ENCODE measurements around the gene DCTN3. TPM values are rescaled to one million over a fixed set of nuclear protein-coding genes. Genes with fewer than 3 reads are reported as not detected.

Gene DCTN3
- polyA plus RNA-seq, result 67.2 TPM
- long read RNA-seq, donor 1, transcript DCTN3-201 (7 exons, 808 nt), result major isoform, 17 of 22 reads
- long read RNA-seq, donor 1, partial matches to known transcripts, result 0 of 22 reads
- long read RNA-seq, donor 1, other reads (novel, unspliced or antisense), result 0 of 22 reads
- long read RNA-seq, donor 2, transcript DCTN3-201 (7 exons, 808 nt), result major isoform, 47 of 50 reads
- long read RNA-seq, donor 2, partial matches to known transcripts, result 0 of 50 reads
- long read RNA-seq, donor 2, other reads (novel, unspliced or antisense), result 0 of 50 reads
- long read RNA-seq, donor 3, result 0 reads
- long read RNA-seq, donor 4, partial matches to known transcripts, result 0 of 4 reads
- long read RNA-seq, donor 4, other reads (novel, unspliced or antisense), result 0 of 4 reads
- long read RNA-seq, donor 5, transcript DCTN3-201 (7 exons, 808 nt), result major isoform, 29 of 41 reads
- long read RNA-seq, donor 5, partial matches to known transcripts, result 8 of 41 reads
- long read RNA-seq, donor 5, other reads (novel, unspliced or antisense), result 0 of 41 reads
- long read RNA-seq, donor 6, transcript DCTN3-201 (7 exons, 808 nt), result major isoform, 27 of 50 reads
- long read RNA-seq, donor 6, partial matches to known transcripts, result 14 of 50 reads
- long read RNA-seq, donor 6, other reads (novel, unspliced or antisense), result 0 of 50 reads
- long read RNA-seq, donor 7, transcript DCTN3-201 (7 exons, 808 nt), result major isoform, 28 of 35 reads
- long read RNA-seq, donor 7, partial matches to known transcripts, result 6 of 35 reads
- long read RNA-seq, donor 7, other reads (novel, unspliced or antisense), result 0 of 35 reads
- long read RNA-seq, donor 8, transcript DCTN3-201 (7 exons, 808 nt), result major isoform, 43 of 59 reads
- long read RNA-seq, donor 8, partial matches to known transcripts, result 7 of 59 reads
- long read RNA-seq, donor 8, other reads (novel, unspliced or antisense), result 0 of 59 reads
- long read RNA-seq, donor 9, transcript DCTN3-201 (7 exons, 808 nt), result major isoform, 44 of 56 reads
- long read RNA-seq, donor 9, partial matches to known transcripts, result 8 of 56 reads
- long read RNA-seq, donor 9, other reads (novel, unspliced or antisense), result 0 of 56 reads
- long read RNA-seq, donor 10, transcript DCTN3-201 (7 exons, 808 nt), result major isoform, 32 of 41 reads
- long read RNA-seq, donor 10, partial matches to known transcripts, result 0 of 41 reads
- long read RNA-seq, donor 10, other reads (novel, unspliced or antisense), result 0 of 41 reads
- long read RNA-seq, donor 11, transcript DCTN3-201 (7 exons, 808 nt), result major isoform, 22 of 28 reads
- long read RNA-seq, donor 11, partial matches to known transcripts, result 0 of 28 reads
- long read RNA-seq, donor 11, other reads (novel, unspliced or antisense), result 0 of 28 reads

GRCh38 chr9:34620061-34620994 lies at the start of gene DCTN3:
Gene DCTN3 (minus strand): TSS chr9:34620495. CDS start chr9:34620464, 31 bp downstream.
- H3K4me1 ChIP-seq (ENCODE audit: control insufficient read depth, insufficient read depth, low read length), result peaks cover 10% of the 10 kb centered on the region
- peak within 1 kb of the TSS; percentile 68 for H3K4me3 ChIP-seq (ENCODE audit: low read length)
- WGBS (ENCODE audit: insufficient coverage, low lambda C conversion rate), result 0% methylated on average over 2 of the region's 43 CpGs
- peaks cover 45% of the 10 kb centered on the region for H3K27me3 ChIP-seq (ENCODE audit: control insufficient read depth, insufficient read depth, low read length)
- peak; percentile 92 for DNase-seq
- H3K36me3 ChIP-seq (ENCODE audit: control insufficient read depth, insufficient read depth, low read length), result peaks cover 31% of the 10 kb centered on the region
- no peak within 1 kb of the TSS for H3K27ac ChIP-seq (ENCODE audit: low read length)
- peaks cover 3% of the 10 kb centered on the region for H3K9me3 ChIP-seq (ENCODE audit: control insufficient read depth, low read depth, low read length)

GRCh38 chr9:34665381-34666250 lies 45.3 kb upstream of the DCTN3 start:
- H3K4me3 ChIP-seq (ENCODE audit: low read length), result peak overlapping the region; percentile 92
- peak; percentile 95 for DNase-seq
- WGBS (ENCODE audit: insufficient coverage, low lambda C conversion rate), result no CpG with 5 or more reads among the region's 55 CpGs
- no peaks in the 10 kb centered on the region for H3K9me3 ChIP-seq (ENCODE audit: control insufficient read depth, low read depth, low read length)
- no peaks in the 10 kb centered on the region for H3K27me3 ChIP-seq (ENCODE audit: control insufficient read depth, insufficient read depth, low read length)
- H3K36me3 ChIP-seq (ENCODE audit: control insufficient read depth, insufficient read depth, low read length), result peaks cover 22% of the 10 kb centered on the region
- peaks cover 9% of the 10 kb centered on the region for H3K4me1 ChIP-seq (ENCODE audit: control insufficient read depth, insufficient read depth, low read length)
- H3K27ac ChIP-seq (ENCODE audit: low read length), result peak overlapping the region; percentile 100

- no peak for DNase-seq
- WGBS (ENCODE audit: insufficient coverage, low lambda C conversion rate), result no CpG with 5 or more reads among the region's 26 CpGs
- H3K36me3 ChIP-seq (ENCODE audit: control insufficient read depth, insufficient read depth, low read length), result peaks cover 28% of the 10 kb centered on the region
- no peaks in the 10 kb centered on the region for H3K9me3 ChIP-seq (ENCODE audit: control insufficient read depth, low read depth, low read length)
- peak overlapping the region; percentile 92 for H3K4me3 ChIP-seq (ENCODE audit: low read length)
- H3K4me1 ChIP-seq (ENCODE audit: control insufficient read depth, insufficient read depth, low read length), result peaks cover 9% of the 10 kb centered on the region
- H3K27ac ChIP-seq (ENCODE audit: low read length), result peak overlapping the region; percentile 83
- H3K27me3 ChIP-seq (ENCODE audit: control insufficient read depth, insufficient read depth, low read length), result no peaks in the 10 kb centered on the region
Measured at GRCh38 chr9:34665067-34665380, 44.7 kb upstream of the DCTN3 start.

GRCh38 chr9:34664281-34665066 lies 44.2 kb upstream of the DCTN3 start:
- no peaks in the 10 kb centered on the region for H3K9me3 ChIP-seq (ENCODE audit: control insufficient read depth, low read depth, low read length)
- H3K27me3 ChIP-seq (ENCODE audit: control insufficient read depth, insufficient read depth, low read length), result no peaks in the 10 kb centered on the region
- WGBS (ENCODE audit: insufficient coverage, low lambda C conversion rate), result no CpG with 5 or more reads among the region's 18 CpGs
- DNase-seq, result peak; percentile 75 to 86
- peak overlapping the region; percentile 92 for H3K4me3 ChIP-seq (ENCODE audit: low read length)
- H3K36me3 ChIP-seq (ENCODE audit: control insufficient read depth, insufficient read depth, low read length), result peaks cover 31% of the 10 kb centered on the region
- peaks cover 9% of the 10 kb centered on the region for H3K4me1 ChIP-seq (ENCODE audit: control insufficient read depth, insufficient read depth, low read length)
- H3K27ac ChIP-seq (ENCODE audit: low read length), result peak overlapping the region; percentile 83

GRCh38 chr9:34663303-34663605 lies 43.0 kb upstream of the DCTN3 start:
- Histone ChIP-seq H3K27ac (ENCODE audit: low read length) (no peak overlapping the region), H3K27me3 (ENCODE audit: control insufficient read depth, insufficient read depth, low read length) (no peaks in the 10 kb centered on the region), H3K4me3 (ENCODE audit: low read length) (no peak overlapping the region), H3K9me3 (ENCODE audit: control insufficient read depth, low read depth, low read length) (no peaks in the 10 kb centered on the region), H3K36me3 (ENCODE audit: control insufficient read depth, insufficient read depth, low read length) (peaks cover 31% of the 10 kb centered on the region), H3K4me1 (ENCODE audit: control insufficient read depth, insufficient read depth, low read length) (peaks cover 9% of the 10 kb centered on the region)
- no peak for DNase-seq

- Histone ChIP-seq H3K27me3 (ENCODE audit: control insufficient read depth, insufficient read depth, low read length) (no peaks in the 10 kb centered on the region), H3K27ac (ENCODE audit: low read length) (no peak within 1 kb of the TSS), H3K36me3 (ENCODE audit: control insufficient read depth, insufficient read depth, low read length) (peaks cover 28% of the 10 kb centered on the region), H3K9me3 (ENCODE audit: control insufficient read depth, low read depth, low read length) (no peaks in the 10 kb centered on the region), H3K4me1 (ENCODE audit: control insufficient read depth, insufficient read depth, low read length) (peaks cover 9% of the 10 kb centered on the region), H3K4me3 (ENCODE audit: low read length) (no peak within 1 kb of the TSS)
- no CpG with 5 or more reads among the region's 4 CpGs for WGBS (ENCODE audit: insufficient coverage, low lambda C conversion rate)
- DNase-seq, result no peak
Measured at GRCh38 chr9:34662526-34663302, 42.4 kb upstream of the DCTN3 start, which contains the start of gene CCL27. Gene CCL27 (minus strand): TSS chr9:34662657. CDS start chr9:34662633, 24 bp downstream.

- WGBS (ENCODE audit: insufficient coverage, low lambda C conversion rate), result no CpG with 5 or more reads among the region's 8 CpGs
Measured at GRCh38 chr9:34659592-34660253, 39.4 kb upstream of the DCTN3 start.

GRCh38 chr9:34658461-34658860 lies 38.2 kb upstream of the DCTN3 start:
- Histone ChIP-seq H3K9me3 (ENCODE audit: control insufficient read depth, low read depth, low read length) (no peaks in the 10 kb centered on the region), H3K36me3 (ENCODE audit: control insufficient read depth, insufficient read depth, low read length) (peaks cover 35% of the 10 kb centered on the region), H3K27me3 (ENCODE audit: control insufficient read depth, insufficient read depth, low read length) (no peaks in the 10 kb centered on the region), H3K4me3 (ENCODE audit: low read length) (no peak overlapping the region), H3K4me1 (ENCODE audit: control insufficient read depth, insufficient read depth, low read length) (peaks cover 12% of the 10 kb centered on the region), H3K27ac (ENCODE audit: low read length) (no peak overlapping the region)
- WGBS (ENCODE audit: insufficient coverage, low lambda C conversion rate), result no CpG with 5 or more reads among the region's 14 CpGs
- no peak for DNase-seq

More at GRCh38 chr9:34659592-34660253, 39.4 kb upstream of the DCTN3 start:
- H3K27me3 ChIP-seq (ENCODE audit: control insufficient read depth, insufficient read depth, low read length), result no peaks in the 10 kb centered on the region
- H3K4me3 ChIP-seq (ENCODE audit: low read length), result no peak overlapping the region
- no peaks in the 10 kb centered on the region for H3K9me3 ChIP-seq (ENCODE audit: control insufficient read depth, low read depth, low read length)
- DNase-seq, result no peak
- peaks cover 35% of the 10 kb centered on the region for H3K36me3 ChIP-seq (ENCODE audit: control insufficient read depth, insufficient read depth, low read length)
- peaks cover 4% of the 10 kb centered on the region for H3K4me1 ChIP-seq (ENCODE audit: control insufficient read depth, insufficient read depth, low read length)
- H3K27ac ChIP-seq (ENCODE audit: low read length), result no peak overlapping the region
